22Rv1 (cell line): ENCODE data around the gene DUSP19.

Experiments
- CTCF ChIP-seq: fragments of 450-650 bp; IDR thresholded peaks from 2 replicates; pipeline ENCODE4 v1.5.1; 2017; ENCODE audit warnings: mild to moderate bottlenecking
- ZFX ChIP-seq: fragments of 450-650 bp; IDR thresholded peaks from 2 replicates; pipeline ENCODE4 v1.6.1; 2017; ENCODE audit warnings: antibody characterized with exemption, borderline replicate concordance

GRCh38 chr2:183049420-183049819 is 29.1 kb upstream of the DUSP19 start:
- TF ChIP-seq CTCF (no peak), ZFX (no peak)
